Measurements from ENCODE around the gene SFXN5.

The SFXN5 gene

GRCh38 chr2:72897785-72898584 is 173.5 kb downstream of the SFXN5 start:
- no peak for DNase-seq (ENCODE audit: low read depth)

GRCh38 chr2:72896446-72896845 is 175.1 kb downstream of the SFXN5 start:
- DNase-seq (ENCODE audit: low read depth) = no peak

- DNase-seq (ENCODE audit: low read depth) = no peak
Measured at GRCh38 chr2:72895759-72896281, 175.7 kb downstream of the SFXN5 start.

GRCh38 chr2:72895154-72895553 is 176.4 kb downstream of the SFXN5 start:
- no peak for DNase-seq (ENCODE audit: low read depth)

- no peak for DNase-seq (ENCODE audit: low read depth)
Measured at GRCh38 chr2:72894514-72894913, 177.0 kb downstream of the SFXN5 start.

GRCh38 chr2:72893594-72894319 is 177.8 kb downstream of the SFXN5 start:
- no peak for DNase-seq (ENCODE audit: low read depth)

- no peak for DNase-seq (ENCODE audit: low read depth)
Measured at GRCh38 chr2:72892506-72893173, 178.9 kb downstream of the SFXN5 start.

Measured in stimulated activated CD8-positive, alpha-beta memory T cell treated with anti-CD3 and anti-CD28 coated beads, Interleukin-15, amount 100 ng/mL, for 1 hour (primary cell).